Left forelimb (tissue), 1 donor: Measurements from ENCODE around the gene RBPMS2.
A peak's percentile ranks its signal among the peaks of the same experiment; 100 is the strongest.
"Not testable (repeated sequence)": the region's sequence is repeated elsewhere in the genome, so short reads cannot be mapped to it uniquely, and the experiment has no call there.

Source experiments
- DNase-seq: peaks from one replicate; pipeline ENCODE4 v3.0.0-alpha.2; 2018; ENCODE audit warnings: low spot score

RBPMS2 gene

GRCh38 chr15:64753480-64754185, 21.8 kb downstream of the RBPMS2 start:
- DNase-seq: no peak

- DNase-seq: no peak
Measured at GRCh38 chr15:64751464-64751863, 23.9 kb downstream of the RBPMS2 start.

GRCh38 chr15:64749999-64750657, 25.3 kb downstream of the RBPMS2 start:
- DNase-seq: no peak

GRCh38 chr15:64749167-64749566, 26.2 kb downstream of the RBPMS2 start:
- no peak for DNase-seq

- no peak for DNase-seq
Measured at GRCh38 chr15:64748251-64748650, 27.1 kb downstream of the RBPMS2 start.

- DNase-seq: no peak
Measured at GRCh38 chr15:64747578-64747977, 27.8 kb downstream of the RBPMS2 start.

GRCh38 chr15:64746921-64747320, 28.5 kb downstream of the RBPMS2 start:
- no peak for DNase-seq

- no peak for DNase-seq
Measured at GRCh38 chr15:64746356-64746755, 29.0 kb downstream of the RBPMS2 start.

GRCh38 chr15:64743691-64744090, 31.7 kb downstream of the RBPMS2 start:
- DNase-seq: no peak

GRCh38 chr15:64742921-64743320, 32.5 kb downstream of the RBPMS2 start:
- DNase-seq: no peak

- no peak for DNase-seq
Measured at GRCh38 chr15:64742385-64742784, 33.0 kb downstream of the RBPMS2 start.

- not testable (repeated sequence) for DNase-seq
Measured at GRCh38 chr15:64741708-64742107, 33.7 kb downstream of the RBPMS2 start.

- DNase-seq: no peak
Measured at GRCh38 chr15:64740311-64741170, 34.8 kb downstream of the RBPMS2 start.

- no peak for DNase-seq
Measured at GRCh38 chr15:64739577-64740143, 35.7 kb downstream of the RBPMS2 start.

- no peak for DNase-seq
Measured at GRCh38 chr15:64739156-64739555, 36.2 kb downstream of the RBPMS2 start.

- no peak for DNase-seq
Measured at GRCh38 chr15:64738226-64739095, 36.9 kb downstream of the RBPMS2 start.

GRCh38 chr15:64732156-64732860, 43.1 kb downstream of the RBPMS2 start:
- DNase-seq: no peak

GRCh38 chr15:64731805-64732151, 43.6 kb downstream of the RBPMS2 start:
- no peak for DNase-seq

GRCh38 chr15:64731012-64731804, 44.2 kb downstream of the RBPMS2 start:
- peak; percentile 86 for DNase-seq

- DNase-seq: no peak
Measured at GRCh38 chr15:64730151-64730550, 45.2 kb downstream of the RBPMS2 start.
